ENCODE measurements around the gene KLK12. TPM values are rescaled to one million over a fixed set of nuclear protein-coding genes. Genes with fewer than 3 reads are reported as not detected.

KLK12 gene
- total and polyA plus RNA-seq, 9 of the 15 experiments (the other 6 are each of a cell fraction or from before 2014, with no cell fraction given): not detected

GRCh38 chr19:51060973-51061372 is 26.2 kb upstream of the KLK12 start (continued):
- TF ChIP-seq ZNF280B (CRISPR knock-in tag; IDR thresholded peaks at IDR 0.05): no peak
- TF ChIP-seq TEAD1 (CRISPR knock-in tag; IDR thresholded peaks at IDR 0.05): no peak
- no peak for TF ChIP-seq HNRNPUL1 (IDR thresholded peaks at IDR 0.05; ENCODE audit: low read length)
- TF ChIP-seq AFF1 (IDR thresholded peaks at IDR 0.05; ENCODE audit: low read depth in 1 of 2, partially characterized antibody in 2 of 2): no peak
- no peak for TF ChIP-seq HNRNPLL (IDR thresholded peaks at IDR 0.05; ENCODE audit: low read depth, low read length, poor library complexity, severe bottlenecking)
- no peak for TF ChIP-seq CREB5 (CRISPR knock-in tag; IDR thresholded peaks at IDR 0.05)
- no peak for TF ChIP-seq BRF2 (IDR thresholded peaks at IDR 0.05; ENCODE audit: borderline replicate concordance, insufficient read depth, insufficient read length)
- peak; percentile 74; the same call in 1 of the 2 replicates for TF ChIP-seq ELF4 (CRISPR knock-in tag; IDR thresholded peaks at IDR 0.05)
- TF ChIP-seq HBP1 (CRISPR knock-in tag; IDR thresholded peaks at IDR 0.05): no peak
- 0 out of 4 replicates have a peak, but pooled peaks of 1 of the 2 experiments have one; percentile 21 for TF ChIP-seq KDM1A (IDR thresholded peaks at IDR 0.05)
- no peak for TF ChIP-seq ATF7 (IDR thresholded peaks at IDR 0.05)
- no peak for TF ChIP-seq KAT2B (IDR thresholded peaks at IDR 0.05; ENCODE audit: low read depth, low read length)

Measured in K562 (cell line).